B cell (primary cell): ENCODE results near the gene SLC22A12.

Experiments used
- CTCF ChIP-seq: fragments of 200-600 bp; IDR thresholded peaks from one replicate; pipeline ENCODE4 v1.8.0; 2022; ENCODE audit warnings: antibody characterized with exemption, mild to moderate bottlenecking
- EZH2 ChIP-seq: IDR thresholded peaks from 2 replicates; pipeline ENCODE4 v1.6.1; 2012; ENCODE audit warnings: borderline replicate concordance, low read depth, mild to moderate bottlenecking, moderate library complexity, low read length; ENCODE audit not compliant: insufficient read depth, poor library complexity, severe bottlenecking

- TF ChIP-seq CTCF (no peak), EZH2 (no peak)
Measured at GRCh38 chr11:64638018-64638665, 47.1 kb downstream of the SLC22A12 start.
